Activated naive CD8-positive, alpha-beta T cell treated with anti-CD3 and anti-CD28 coated beads, Interleukin-2, amount 10 ng/mL, durations not matched to agents 7 days and 5 days (primary cell): ENCODE results near the gene SHB. TPM values are rescaled to one million over a fixed set of nuclear protein-coding genes. Genes with fewer than 3 reads are reported as not detected.

Experiments used
- ATAC-seq: fragments of 150-1000 bp; cut with Tn5 transposase; one replicate; pipeline ENCODE4 v1.10.0; 2021; ENCODE audit warnings: low read depth, moderate library complexity
- POLR2A ChIA-PET: fragments of 350-600 bp; sonication (Branson Sonifier 250); formaldehyde crosslinking; loops from one replicate; lab custom pipeline; 2021; ENCODE audit warnings: antibody characterized with exemption; lab: Charles Lee
- DNase-seq: peaks from one replicate; pipeline ENCODE4 v3.0.0; 2021
- H3K27ac Mint-ChIP-seq: one replicate; pipeline ENCODE4 v1.8.0; 2022; ENCODE audit warnings: mild to moderate bottlenecking, mixed read lengths
- H3K27me3 Mint-ChIP-seq: one replicate; pipeline ENCODE4 v1.8.0; 2022; ENCODE audit warnings: mild to moderate bottlenecking, moderate library complexity, mixed read lengths
- H3K36me3 Mint-ChIP-seq: one replicate; pipeline ENCODE4 v1.8.0; 2021; ENCODE audit warnings: mild to moderate bottlenecking, mixed read lengths
- H3K4me1 Mint-ChIP-seq: one replicate; pipeline ENCODE4 v1.8.0; 2021; ENCODE audit warnings: mixed read lengths
- H3K4me3 Mint-ChIP-seq: one replicate; pipeline ENCODE4 v1.8.0; 2022; ENCODE audit warnings: mild to moderate bottlenecking, moderate library complexity, mixed read lengths
- H3K9me3 Mint-ChIP-seq: one replicate; pipeline ENCODE4 v1.8.0; 2021; ENCODE audit warnings: mixed read lengths
- total RNA-seq, 2 experiments: library from RNA; stranded (reverse); gene quantifications; one replicate each; pipeline ENCODE4 v1.2.3, GENCODE V29; 2021

The SHB gene
- total RNA-seq, 2 experiments from 2014 or later = 0.78 to 1.1 TPM

GRCh38 chr9:38026021-38026809, 42.8 kb downstream of the SHB start:
- no peak overlapping the region for H3K27ac Mint-ChIP-seq
- H3K4me1 Mint-ChIP-seq = peaks cover 5% of the 10 kb centered on the region
- ATAC-seq (no peak), DNase-seq (no peak)
- H3K9me3 Mint-ChIP-seq = no peaks in the 10 kb centered on the region
- H3K4me3 Mint-ChIP-seq = no peak overlapping the region
- POLR2A ChIA-PET = no interaction called here
- peaks cover 3% of the 10 kb centered on the region for H3K27me3 Mint-ChIP-seq
- H3K36me3 Mint-ChIP-seq = no peaks in the 10 kb centered on the region

GRCh38 chr9:38025166-38025565, 43.9 kb downstream of the SHB start:
- H3K27ac Mint-ChIP-seq = no peak overlapping the region
- H3K4me1 Mint-ChIP-seq = peaks cover 3% of the 10 kb centered on the region
- peaks cover 3% of the 10 kb centered on the region for H3K27me3 Mint-ChIP-seq
- ATAC-seq = no peak
- H3K4me3 Mint-ChIP-seq = no peak overlapping the region
- no peaks in the 10 kb centered on the region for H3K9me3 Mint-ChIP-seq
- H3K36me3 Mint-ChIP-seq = no peaks in the 10 kb centered on the region
- no peak for DNase-seq
- POLR2A ChIA-PET = interaction anchor here (0.6 kb wide), 1 partner anchor 62 kb away, joined by 3 read pairs; no protein-coding TSS in a partner anchor

- Mint-ChIP-seq H3K4me1 (no peaks in the 10 kb centered on the region), H3K27ac (no peak overlapping the region), H3K9me3 (no peaks in the 10 kb centered on the region), H3K4me3 (no peak overlapping the region), H3K36me3 (no peaks in the 10 kb centered on the region), H3K27me3 (peaks cover 2% of the 10 kb centered on the region)
- DNase-seq = no peak
- ATAC-seq = no peak
- POLR2A ChIA-PET = no interaction called here
Measured at GRCh38 chr9:38024036-38024681, 44.9 kb downstream of the SHB start.

GRCh38 chr9:38023661-38024035, 45.4 kb downstream of the SHB start:
- Mint-ChIP-seq H3K9me3 (no peaks in the 10 kb centered on the region), H3K36me3 (no peaks in the 10 kb centered on the region), H3K27ac (no peak overlapping the region), H3K4me1 (no peaks in the 10 kb centered on the region), H3K27me3 (peaks cover 2% of the 10 kb centered on the region), H3K4me3 (no peak overlapping the region)
- ATAC-seq = no peak
- DNase-seq = no peak
- POLR2A ChIA-PET = no interaction called here

- ATAC-seq (no peak), DNase-seq (no peak)
- H3K4me1 Mint-ChIP-seq = no peaks in the 10 kb centered on the region
- POLR2A ChIA-PET = no interaction called here
- no peak overlapping the region for H3K27ac Mint-ChIP-seq
- H3K27me3 Mint-ChIP-seq = peaks cover 2% of the 10 kb centered on the region
- H3K4me3 Mint-ChIP-seq = no peak overlapping the region
- H3K9me3 Mint-ChIP-seq = no peaks in the 10 kb centered on the region
- H3K36me3 Mint-ChIP-seq = no peaks in the 10 kb centered on the region
Measured at GRCh38 chr9:38022995-38023394, 46.0 kb downstream of the SHB start.

- Mint-ChIP-seq H3K4me1 (no peaks in the 10 kb centered on the region), H3K4me3 (no peak overlapping the region), H3K27ac (no peak overlapping the region), H3K9me3 (no peaks in the 10 kb centered on the region), H3K27me3 (peaks cover 2% of the 10 kb centered on the region), H3K36me3 (no peaks in the 10 kb centered on the region)
- POLR2A ChIA-PET = no interaction called here
- DNase-seq (no peak), ATAC-seq (no peak)
Measured at GRCh38 chr9:38022203-38022895, 46.7 kb downstream of the SHB start.

- no peaks in the 10 kb centered on the region for H3K36me3 Mint-ChIP-seq
- POLR2A ChIA-PET = no interaction called here
- no peak for ATAC-seq
- H3K4me1 Mint-ChIP-seq = no peaks in the 10 kb centered on the region
- no peak for DNase-seq
- H3K9me3 Mint-ChIP-seq = no peaks in the 10 kb centered on the region
- no peak overlapping the region for H3K4me3 Mint-ChIP-seq
- peaks cover 4% of the 10 kb centered on the region for H3K27me3 Mint-ChIP-seq
- no peak overlapping the region for H3K27ac Mint-ChIP-seq
Measured at GRCh38 chr9:38020151-38021076, 48.6 kb downstream of the SHB start.

- Mint-ChIP-seq H3K36me3 (no peaks in the 10 kb centered on the region), H3K27ac (no peak overlapping the region), H3K27me3 (peaks cover 4% of the 10 kb centered on the region), H3K9me3 (no peaks in the 10 kb centered on the region), H3K4me1 (peaks cover 3% of the 10 kb centered on the region), H3K4me3 (no peak overlapping the region)
- ATAC-seq (no peak), DNase-seq (no peak)
- POLR2A ChIA-PET = no interaction called here
Measured at GRCh38 chr9:38019731-38020130, 49.3 kb downstream of the SHB start.

GRCh38 chr9:38018958-38019602, 49.9 kb downstream of the SHB start:
- H3K4me3 Mint-ChIP-seq = no peak overlapping the region
- peaks cover 4% of the 10 kb centered on the region for H3K27me3 Mint-ChIP-seq
- H3K4me1 Mint-ChIP-seq = peaks cover 3% of the 10 kb centered on the region
- ATAC-seq (no peak), DNase-seq (no peak)
- H3K27ac Mint-ChIP-seq = no peak overlapping the region
- POLR2A ChIA-PET = no interaction called here
- H3K9me3 Mint-ChIP-seq = no peaks in the 10 kb centered on the region
- H3K36me3 Mint-ChIP-seq = no peaks in the 10 kb centered on the region

GRCh38 chr9:38018241-38018957, 50.6 kb downstream of the SHB start:
- Mint-ChIP-seq H3K36me3 (no peaks in the 10 kb centered on the region), H3K9me3 (no peaks in the 10 kb centered on the region), H3K27ac (no peak overlapping the region), H3K4me1 (peaks cover 3% of the 10 kb centered on the region), H3K27me3 (peaks cover 4% of the 10 kb centered on the region), H3K4me3 (no peak overlapping the region)
- DNase-seq (no peak), ATAC-seq (no peak)
- POLR2A ChIA-PET = no interaction called here

GRCh38 chr9:38017885-38018186, 51.2 kb downstream of the SHB start:
- POLR2A ChIA-PET = no interaction called here
- H3K27ac Mint-ChIP-seq = no peak overlapping the region
- H3K9me3 Mint-ChIP-seq = no peaks in the 10 kb centered on the region
- H3K4me3 Mint-ChIP-seq = no peak overlapping the region
- peaks cover 3% of the 10 kb centered on the region for H3K4me1 Mint-ChIP-seq
- ATAC-seq (no peak), DNase-seq (no peak)
- no peaks in the 10 kb centered on the region for H3K36me3 Mint-ChIP-seq
- H3K27me3 Mint-ChIP-seq = peaks cover 4% of the 10 kb centered on the region

- H3K4me3 Mint-ChIP-seq = no peak overlapping the region
- ATAC-seq (no peak), DNase-seq (no peak)
- peaks cover 4% of the 10 kb centered on the region for H3K27me3 Mint-ChIP-seq
- H3K36me3 Mint-ChIP-seq = no peaks in the 10 kb centered on the region
- POLR2A ChIA-PET = no interaction called here
- no peak overlapping the region for H3K27ac Mint-ChIP-seq
- H3K4me1 Mint-ChIP-seq = peaks cover 3% of the 10 kb centered on the region
- H3K9me3 Mint-ChIP-seq = no peaks in the 10 kb centered on the region
Measured at GRCh38 chr9:38017149-38017884, 51.7 kb downstream of the SHB start.
